H1 (cell line): Measurements from ENCODE around the gene UCP2. TPM values are rescaled to one million over a fixed set of nuclear protein-coding genes. Genes with fewer than 3 reads are reported as not detected.

Source experiments
- CTCF ChIA-PET: fragments of 300-600 bp; sonication (Branson Sonifier 250); formaldehyde crosslinking; loops from one replicate; lab custom pipeline; 2021; ENCODE audit not compliant: partially characterized antibody; lab: Charles Lee
- POLR2A ChIA-PET: fragments of 300-600 bp; sonication (Branson Sonifier 250); formaldehyde crosslinking; loops from one replicate; lab custom pipeline; 2021; ENCODE audit warnings: inconsistent platforms; ENCODE audit not compliant: partially characterized antibody; lab: Charles Lee
- DNase-seq, 2 experiments: peaks; one replicate each; pipeline versions ENCODE4 v3.0.0 to v3.0.0-alpha.2; 2010 to 2022; ENCODE audit warnings: low spot score in 2 of 2, low read depth in 1 of 2, mixed read lengths in 1 of 2
- FAIRE-seq: peaks from 2 replicates; lab custom pipeline; 2011; peaks lifted over from hg19 to GRCh38; lab: Jason Lieb, UNC
- H2AFZ ChIP-seq: 2 replicates; pipeline ENCODE4 v1.8.1; 2012; ENCODE audit warnings: low read length, inconsistent platforms
- H2AK5ac ChIP-seq: 2 replicates; pipeline ENCODE4 v1.6.1; 2013; ENCODE audit warnings: low read depth, low read length
- H2BK120ac ChIP-seq: replicated peaks from 2 replicates; pipeline ENCODE3; 2013; ENCODE audit warnings: low read depth, low read length, inconsistent platforms
- H2BK12ac ChIP-seq: 2 replicates; pipeline ENCODE4 v1.6.1; 2013; ENCODE audit warnings: low read depth, low read length
- H2BK15ac ChIP-seq: 2 replicates; pipeline ENCODE4 v1.6.1; 2013; ENCODE audit warnings: low read length
- H2BK20ac ChIP-seq: 2 replicates; pipeline ENCODE4 v1.6.1; 2013; ENCODE audit warnings: low read length
- H2BK5ac ChIP-seq: 2 replicates; pipeline ENCODE4 v1.6.1; 2013; ENCODE audit warnings: low read depth, low read length
- H3K14ac ChIP-seq: 2 replicates; pipeline ENCODE4 v1.6.1; 2013; ENCODE audit warnings: inconsistent platforms; ENCODE audit not compliant: insufficient read length
- H3K18ac ChIP-seq: 2 replicates; pipeline ENCODE4 v1.6.1; 2013; ENCODE audit warnings: low read length; ENCODE audit errors: extremely low read depth
- H3K23ac ChIP-seq: 2 replicates; pipeline ENCODE4 v1.6.1; 2013; ENCODE audit warnings: inconsistent platforms; ENCODE audit not compliant: insufficient read length
- H3K23me2 ChIP-seq: 2 replicates; pipeline ENCODE4 v1.6.1; 2013; ENCODE audit warnings: low read depth, low read length
- H3K27ac ChIP-seq: 2 replicates; pipeline ENCODE4 v1.6.1; 2011; ENCODE audit warnings: low read depth, low read length, inconsistent platforms
- H3K27me3 ChIP-seq, 4 experiments: replicated peaks in 1 of 4; 1 replicate in 1 of 4; 2 replicates in 3 of 4; pipeline versions ENCODE4 v1.6.1 to v1.8.1; 2011 to 2013; ENCODE audit warnings: low read length in 3 of 4, mild to moderate bottlenecking in 3 of 4, inconsistent platforms in 2 of 4, mixed read lengths in 2 of 4, moderate library complexity in 1 of 4; ENCODE audit not compliant: control insufficient read depth in 3 of 4, insufficient read depth in 3 of 4; ENCODE audit errors: extremely low read depth in 1 of 4
- H3K36me3 ChIP-seq, 4 experiments: 2 replicates each; pipeline versions ENCODE4 v1.6.1 to v1.8.1; 2011 to 2013; ENCODE audit warnings: mild to moderate bottlenecking in 4 of 4, low read length in 3 of 4, moderate library complexity in 2 of 4, control low read depth in 1 of 4, inconsistent platforms in 1 of 4; ENCODE audit not compliant: insufficient read depth in 4 of 4, control insufficient read depth in 2 of 4
- H3K4ac ChIP-seq: replicated peaks from 2 replicates; pipeline ENCODE3; 2013; ENCODE audit warnings: low read length, low read depth, mixed read lengths, inconsistent platforms; ENCODE audit not compliant: insufficient read length
- H3K4me1 ChIP-seq, 4 experiments: replicated peaks in 1 of 4; 1 replicate in 1 of 4; 2 replicates in 3 of 4; pipeline versions ENCODE4 v1.6.1 to v1.8.1; 2011 to 2013; ENCODE audit warnings: low read length in 3 of 4, inconsistent platforms in 2 of 4, mixed read lengths in 1 of 4; ENCODE audit not compliant: insufficient read depth in 4 of 4, control insufficient read depth in 3 of 4
- H3K4me2 ChIP-seq, 2 experiments: 2 replicates each; pipeline versions ENCODE4 v1.6.1 to v1.8.1; 2011 to 2013; ENCODE audit warnings: low read depth in 2 of 2, low read length in 2 of 2, control low read depth in 1 of 2, inconsistent platforms in 1 of 2, mild to moderate bottlenecking in 1 of 2; ENCODE audit not compliant: insufficient read depth in 1 of 2
- H3K4me3 ChIP-seq, 4 experiments: fragments of 200-600, 300-600 bp in 1 of 4; sonication (generic), shearing (Covaris generic), sonication (Bioruptor Twin) in 1 of 4; 2 replicates each; pipeline versions ENCODE4 v1.5.1 to v1.8.1; 2011 to 2016; ENCODE audit warnings: low read length in 4 of 4, low read depth in 3 of 4, control low read depth in 2 of 4, inconsistent platforms in 2 of 4, mild to moderate bottlenecking in 2 of 4, mixed read lengths in 1 of 4, moderate library complexity in 1 of 4; ENCODE audit not compliant: insufficient read depth in 2 of 4; ENCODE audit errors: extremely low read depth in 1 of 4
- H3K56ac ChIP-seq: replicated peaks from 2 replicates; pipeline ENCODE3; 2013; ENCODE audit warnings: low read depth, mild to moderate bottlenecking, mixed read lengths, low read length, inconsistent platforms; ENCODE audit not compliant: insufficient read length
- H3K79me1 ChIP-seq: 2 replicates; pipeline ENCODE4 v1.6.1; 2013; ENCODE audit warnings: low read depth, low read length, control low read depth
- H3K79me2 ChIP-seq, 2 experiments: 2 replicates each; pipeline versions ENCODE4 v1.6.1 to v1.8.1; 2012 to 2013; ENCODE audit warnings: low read length in 2 of 2, mild to moderate bottlenecking in 2 of 2, inconsistent platforms in 1 of 2; ENCODE audit not compliant: insufficient read depth in 2 of 2, control insufficient read depth in 1 of 2
- H3K9ac ChIP-seq, 4 experiments: replicated peaks in 1 of 4; 1 replicate in 1 of 4; 2 replicates in 3 of 4; pipeline versions ENCODE4 v1.6.1 to v1.8.1; 2011 to 2013; ENCODE audit warnings: low read depth in 3 of 4, low read length in 3 of 4, control low read depth in 2 of 4, mild to moderate bottlenecking in 2 of 4, moderate library complexity in 2 of 4, inconsistent platforms in 1 of 4; ENCODE audit errors: extremely low read depth in 1 of 4
- H3K9me3 ChIP-seq, 2 experiments: 2 replicates each; pipeline versions ENCODE4 v1.6.1 to v1.8.1; 2012 to 2013; ENCODE audit warnings: mild to moderate bottlenecking in 2 of 2, moderate library complexity in 2 of 2, control low read depth in 1 of 2, inconsistent platforms in 1 of 2, low read depth in 1 of 2, low read length in 1 of 2, mixed read lengths in 1 of 2; ENCODE audit not compliant: insufficient read depth in 2 of 2
- H4K20me1 ChIP-seq, 2 experiments: replicated peaks in 1 of 2; 2 replicates each; pipeline versions ENCODE3 to v1.8.1; 2011 to 2013; ENCODE audit warnings: inconsistent platforms in 2 of 2, low read length in 2 of 2, mild to moderate bottlenecking in 1 of 2; ENCODE audit not compliant: insufficient read depth in 2 of 2, control insufficient read depth in 1 of 2
- H4K5ac ChIP-seq: 2 replicates; pipeline ENCODE4 v1.6.1; 2013; ENCODE audit warnings: low read length, low read depth, mixed read lengths, inconsistent platforms; ENCODE audit not compliant: insufficient read length
- H4K8ac ChIP-seq: 2 replicates; pipeline ENCODE4 v1.8.0; 2013; ENCODE audit warnings: mild to moderate bottlenecking, moderate library complexity, low read length, inconsistent platforms; ENCODE audit not compliant: insufficient read depth; ENCODE audit errors: extremely low read depth
- H4K91ac ChIP-seq: replicated peaks from 2 replicates; pipeline ENCODE3; 2013; ENCODE audit warnings: low read length, mixed read lengths, inconsistent platforms; ENCODE audit not compliant: insufficient read length
- CTBP2 ChIP-seq: IDR thresholded peaks from 2 replicates; pipeline ENCODE4 v1.7.0; 2011; ENCODE audit warnings: borderline replicate concordance, mild to moderate bottlenecking, moderate library complexity, mixed read lengths, low read length; ENCODE audit not compliant: insufficient read depth, insufficient read length
- HDAC2 ChIP-seq, 2 experiments: fragments of 300-600 bp in 1 of 2; sonication (generic) in 1 of 2; IDR thresholded peaks; 2 replicates each; pipeline ENCODE4 v1.6.1; 2011 to 2012; ENCODE audit warnings: low read depth in 2 of 2, low read length in 2 of 2, mild to moderate bottlenecking in 2 of 2, moderate library complexity in 2 of 2, borderline replicate concordance in 1 of 2, inconsistent platforms in 1 of 2
- KDM4A ChIP-seq: IDR thresholded peaks from one replicate; pipeline ENCODE4 v1.7.1; 2012; ENCODE audit warnings: low read depth, mild to moderate bottlenecking, moderate library complexity, low read length, inconsistent platforms; ENCODE audit not compliant: severe bottlenecking
- SIX5 ChIP-seq: IDR thresholded peaks from 2 replicates; pipeline ENCODE4 v1.6.1; 2011; ENCODE audit warnings: mild to moderate bottlenecking, low read depth, low read length
- TBP ChIP-seq: IDR thresholded peaks from 2 replicates; pipeline ENCODE4 v1.6.1; 2011; ENCODE audit warnings: low read depth, low read length, improper control_type of control experiment
- WGBS, 2 experiments: shearing (Covaris generic) in 1 of 2; methylation state at CpG; one replicate each; pipeline versions ENCODE4 v1.1.6 to v1.1.7; 2013 to 2015; ENCODE audit warnings: low lambda C conversion rate in 2 of 2, mixed read lengths in 2 of 2, inconsistent platforms in 1 of 2, low coverage in 1 of 2, missing lambda C conversion rate in 1 of 2; ENCODE audit not compliant: insufficient replicate concordance in 2 of 2, insufficient coverage in 1 of 2, insufficient read length in 1 of 2; ENCODE audit errors: extremely low coverage in 1 of 2, missing lambda C conversion rate in 1 of 2; 5-methylcytosine and 5-hydroxymethylcytosine counted together
- polyA plus RNA-seq, 7 experiments: library from polyadenylated mRNA; depleted of rRNA in 3 of 7; stranded (reverse) in 5 of 7; unstranded in 2 of 7; fragments of >200 nt in 5 of 7; fragments of 200-250 nt in 2 of 7; gene quantifications; 1 replicate in 5 of 7; 2 replicates in 1 of 7; 4 replicates in 1 of 7; pipeline versions ENCODE4 v1.2.1 to v1.2.3, GENCODE V29; 2011 to 2013; ENCODE audit warnings: missing spikeins in 2 of 7, mixed read lengths in 2 of 7
- total RNA-seq: library from RNA; stranded (reverse); fragmentation: NEBNext Ultra II Directional; extraction: Animal tissue kit (Norgen Biotek cat#: 25700); gene quantifications from 2 replicates; pipeline ENCODE4 v1.2.1, GENCODE V29; 2021

The UCP2 gene
- total and polyA plus RNA-seq, 2 of the 8 experiments (the other 6 are each of a cell fraction or from before 2014, with no cell fraction given) = 46.2 to 55.2 TPM

- no peak overlapping the region for H3K56ac ChIP-seq
- H4K8ac ChIP-seq = no peak overlapping the region
- FAIRE-seq (no peak), DNase-seq (no peak)
- no peaks in the 10 kb centered on the region for H3K4me1 ChIP-seq
- H3K9ac ChIP-seq = no peak overlapping the region
- H2BK20ac ChIP-seq = no peak overlapping the region
- no peak overlapping the region for H3K4me2 ChIP-seq
- H3K36me3 ChIP-seq = no peaks in the 10 kb centered on the region
- no peaks in the 10 kb centered on the region for H3K9me3 ChIP-seq
- no peak overlapping the region for H3K14ac ChIP-seq
- H3K79me1 ChIP-seq = no peaks in the 10 kb centered on the region
- no peaks in the 10 kb centered on the region; a peak in 1 of 7 replicates for H3K27me3 ChIP-seq
- H2BK12ac ChIP-seq = no peak overlapping the region
- no peak overlapping the region for H2BK15ac ChIP-seq
- H4K5ac ChIP-seq = no peak overlapping the region
- no peaks in the 10 kb centered on the region for H4K20me1 ChIP-seq
- no peak overlapping the region for H3K23ac ChIP-seq
- no peak overlapping the region for H2AK5ac ChIP-seq
- no peak overlapping the region for H3K4ac ChIP-seq
- no peaks in the 10 kb centered on the region; the same call in 1 of the 2 replicates for H3K23me2 ChIP-seq
- H2AFZ ChIP-seq = peak overlapping the region; percentile 91; the same call in 1 of the 2 replicates
- no peak overlapping the region for H3K4me3 ChIP-seq
- no peaks in the 10 kb centered on the region for H3K79me2 ChIP-seq
- no peak overlapping the region for H3K27ac ChIP-seq
- H4K91ac ChIP-seq = no peak overlapping the region
- POLR2A ChIA-PET = interaction anchor here (1.0 to 2.6 kb wide), 5 partner anchors 9 to 246 kb away, joined by 3 to 11 read pairs (median 5); partner anchors contain the start of genes MRPL48 and UCP2
- H3K18ac ChIP-seq = no peak overlapping the region
- H2BK5ac ChIP-seq = no peak overlapping the region
- WGBS, 2 experiments = 83% methylated on average over 8 of the region's 8 CpGs; no CpG with 5 or more reads in 1 of the 2 experiments
- no peak overlapping the region for H2BK120ac ChIP-seq
- CTCF ChIA-PET = interaction anchor here (0.7 to 3.1 kb wide), 26 partner anchors 8 to 275 kb away, joined by 3 to 22 read pairs (median 4); partner anchors contain the start of gene DNAJB13
- TF ChIP-seq CTBP2 (no peak), TBP (no peak), KDM4A (no peak), HDAC2 (IDR thresholded peaks at IDR 0.05; ENCODE audit: borderline replicate concordance in 1 of 2, low read depth in 2 of 2, low read length in 2 of 2) (no peak), SIX5 (no peak)
These were observed 18.8 kb downstream of the UCP2 start for GRCh38 chr11:73963861-73964260.
